ENCODE measurements around the gene UNC13C. TPM values are rescaled to one million over a fixed set of nuclear protein-coding genes. Genes with fewer than 3 reads are reported as not detected.

The UNC13C gene
- total and polyA plus RNA-seq, 2 donors (not counting 3 experiments of a cell fraction or from before 2014, with no cell fraction given), result not detected

DNA sequence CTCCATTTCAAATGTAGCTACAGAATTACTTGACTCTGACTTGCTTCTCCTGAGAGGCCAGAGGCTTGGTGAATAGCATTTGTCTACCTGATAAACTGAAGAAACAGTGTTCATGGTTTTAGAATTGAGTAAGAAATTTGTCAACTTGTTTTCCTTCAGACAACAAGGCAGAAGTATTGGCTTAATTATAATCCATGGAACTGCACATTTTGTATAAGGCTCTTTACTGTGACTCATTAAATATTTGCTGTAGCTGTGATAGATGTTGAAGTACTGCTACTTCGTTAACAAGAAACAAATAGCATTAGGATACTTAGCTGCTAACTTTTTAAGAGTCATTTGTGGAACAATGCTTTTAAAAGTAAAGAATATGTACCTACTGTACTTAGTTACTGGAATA, 4.6 kb downstream of the UNC13C start:
- no peak overlapping the region for H3K9ac ChIP-seq (replicated peaks; ENCODE audit: extremely low read depth, insufficient read depth, low read length)
- H3K27me3 ChIP-seq (ENCODE audit: control insufficient read depth in 2 of 2, insufficient read depth in 2 of 2, low read length in 2 of 2), result peaks cover 0 to 8% of the 10 kb centered on the region in 2 experiments
- no peaks in the 10 kb centered on the region for H4K20me1 ChIP-seq (replicated peaks; ENCODE audit: control insufficient read depth, extremely low read depth, insufficient read depth, low read length)
- DNase-seq (ENCODE audit: low read depth, low spot score) (no peak), FAIRE-seq (no peak)
- dilution Hi-C loops (cut with MboI; ENCODE audit: extremely low pct_ligation_motif_present, low sequenced_read_pairs) (no loop called here), intact Hi-C loops (cut with micrococcal nuclease) (no loop called here)
- H3K4me1 ChIP-seq (ENCODE audit: control insufficient read depth, extremely low read depth, insufficient read depth, low read length), result no peaks in the 10 kb centered on the region
- no peak overlapping the region for H3K4me3 ChIP-seq (replicated peaks in 1 of 3; ENCODE audit: insufficient read depth in 1 of 3, low read depth in 1 of 3, low read length in 3 of 3)
- H3K4me2 ChIP-seq (ENCODE audit: insufficient read depth, low read length), result no peak overlapping the region
- no peaks in the 10 kb centered on the region for H3K36me3 ChIP-seq (ENCODE audit: control insufficient read depth in 2 of 2, extremely low read depth in 1 of 2, insufficient read depth in 2 of 2, low read length in 2 of 2)
- H3K79me2 ChIP-seq (ENCODE audit: control insufficient read depth, insufficient read depth, low read length), result no peaks in the 10 kb centered on the region
- no TSS peak for BruUV-seq (replicated peaks)
- no peaks in the 10 kb centered on the region for H3K9me3 ChIP-seq (replicated peaks; ENCODE audit: control insufficient read depth, insufficient read depth, low read length)
- H3K27ac ChIP-seq (ENCODE audit: insufficient read depth, low read depth, low read length), result no peak overlapping the region
- H2AFZ ChIP-seq (ENCODE audit: low read depth, low read length), result no peak overlapping the region
- no peaks in the 10 kb centered on the region for H3K9me1 ChIP-seq (replicated peaks; ENCODE audit: control insufficient read depth, extremely low read depth, insufficient read depth, low read length)
- ChIA-PET CTCF (no interaction called here), POLR2A (no interaction called here)
- no peak for TF ChIP-seq FOS (IDR thresholded peaks at IDR 0.05; ENCODE audit: borderline replicate concordance, insufficient read depth, low read length)
- no peak for TF ChIP-seq POLR2AphosphoS5 (IDR thresholded peaks at IDR 0.05; ENCODE audit: insufficient read depth, low read depth, low read length)
- TF ChIP-seq JUN (IDR thresholded peaks at IDR 0.05; ENCODE audit: borderline replicate concordance, insufficient read depth, insufficient read length, low read depth), result no peak

DNA sequence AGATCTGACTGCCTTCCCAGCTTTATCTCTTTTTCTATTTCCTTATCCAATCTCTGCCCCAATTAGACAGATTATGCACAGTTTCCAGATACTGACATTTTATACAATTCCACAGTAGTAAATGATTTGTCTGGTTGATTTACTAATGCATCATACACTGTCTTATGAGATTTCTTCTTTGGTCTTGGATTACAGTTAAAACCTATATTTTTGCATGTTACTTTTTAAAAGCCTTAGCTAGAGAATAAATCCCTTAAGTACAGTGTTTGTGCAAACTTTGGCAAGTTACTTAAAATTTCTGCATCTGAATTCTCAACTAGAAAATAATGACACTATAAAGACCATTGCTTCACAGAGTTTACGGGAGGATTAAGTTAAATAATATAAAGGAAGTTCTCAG, 6.0 kb downstream of the UNC13C start:
- dilution Hi-C loops (cut with MboI; ENCODE audit: extremely low pct_ligation_motif_present, low sequenced_read_pairs) (no loop called here), intact Hi-C loops (cut with micrococcal nuclease) (no loop called here)
- BruUV-seq (replicated peaks), result no TSS peak
- H3K27me3 ChIP-seq (ENCODE audit: control insufficient read depth in 2 of 2, insufficient read depth in 2 of 2, low read length in 2 of 2), result peaks cover 0 to 2% of the 10 kb centered on the region in 2 experiments
- DNase-seq (ENCODE audit: low read depth, low spot score) (no peak), FAIRE-seq (no peak)
- H3K4me2 ChIP-seq (ENCODE audit: insufficient read depth, low read length), result no peak overlapping the region
- no peaks in the 10 kb centered on the region for H3K79me2 ChIP-seq (ENCODE audit: control insufficient read depth, insufficient read depth, low read length)
- no peak overlapping the region for H3K9ac ChIP-seq (replicated peaks; ENCODE audit: extremely low read depth, insufficient read depth, low read length)
- no peaks in the 10 kb centered on the region for H3K36me3 ChIP-seq (ENCODE audit: control insufficient read depth in 2 of 2, extremely low read depth in 1 of 2, insufficient read depth in 2 of 2, low read length in 2 of 2)
- TF ChIP-seq EZH2 (IDR thresholded peaks at IDR 0.05; ENCODE audit: borderline replicate concordance, low read depth, low read length, severe bottlenecking), result no peak
- TF ChIP-seq POLR2AphosphoS5 (IDR thresholded peaks at IDR 0.05; ENCODE audit: insufficient read depth, low read depth, low read length), result no peak
- no peak for TF ChIP-seq JUN (IDR thresholded peaks at IDR 0.05; ENCODE audit: borderline replicate concordance, insufficient read depth, insufficient read length, low read depth)
- no peak for TF ChIP-seq FOS (IDR thresholded peaks at IDR 0.05; ENCODE audit: borderline replicate concordance, insufficient read depth, low read length)
- TF ChIP-seq, protein P1, sequence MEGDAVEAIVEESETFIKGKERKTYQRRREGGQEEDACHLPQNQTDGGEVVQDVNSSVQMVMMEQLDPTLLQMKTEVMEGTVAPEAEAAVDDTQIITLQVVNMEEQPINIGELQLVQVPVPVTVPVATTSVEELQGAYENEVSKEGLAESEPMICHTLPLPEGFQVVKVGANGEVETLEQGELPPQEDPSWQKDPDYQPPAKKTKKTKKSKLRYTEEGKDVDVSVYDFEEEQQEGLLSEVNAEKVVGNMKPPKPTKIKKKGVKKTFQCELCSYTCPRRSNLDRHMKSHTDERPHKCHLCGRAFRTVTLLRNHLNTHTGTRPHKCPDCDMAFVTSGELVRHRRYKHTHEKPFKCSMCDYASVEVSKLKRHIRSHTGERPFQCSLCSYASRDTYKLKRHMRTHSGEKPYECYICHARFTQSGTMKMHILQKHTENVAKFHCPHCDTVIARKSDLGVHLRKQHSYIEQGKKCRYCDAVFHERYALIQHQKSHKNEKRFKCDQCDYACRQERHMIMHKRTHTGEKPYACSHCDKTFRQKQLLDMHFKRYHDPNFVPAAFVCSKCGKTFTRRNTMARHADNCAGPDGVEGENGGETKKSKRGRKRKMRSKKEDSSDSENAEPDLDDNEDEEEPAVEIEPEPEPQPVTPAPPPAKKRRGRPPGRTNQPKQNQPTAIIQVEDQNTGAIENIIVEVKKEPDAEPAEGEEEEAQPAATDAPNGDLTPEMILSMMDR (IDR thresholded peaks at IDR 0.05; ENCODE audit: extremely low read depth in 1 of 2, insufficient read depth in 1 of 2, low read depth in 1 of 2, low read length in 2 of 2), result no peak
- no peak for TF ChIP-seq GATA2 (IDR thresholded peaks at IDR 0.05; ENCODE audit: insufficient read depth, insufficient read length, low read depth, low read length)
- TF ChIP-seq MYC (IDR thresholded peaks at IDR 0.05; ENCODE audit: low read depth, low read length), result no peak
- TF ChIP-seq POLR2A (IDR thresholded peaks at IDR 0.05; ENCODE audit: low read depth, low read length), result no peak
- TF ChIP-seq, protein P2, sequence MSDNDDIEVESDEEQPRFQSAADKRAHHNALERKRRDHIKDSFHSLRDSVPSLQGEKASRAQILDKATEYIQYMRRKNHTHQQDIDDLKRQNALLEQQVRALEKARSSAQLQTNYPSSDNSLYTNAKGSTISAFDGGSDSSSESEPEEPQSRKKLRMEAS (IDR thresholded peaks at IDR 0.05; ENCODE audit: insufficient read depth, insufficient read length), result no peak
- H3K9me1 ChIP-seq (replicated peaks; ENCODE audit: control insufficient read depth, extremely low read depth, insufficient read depth, low read length), result no peaks in the 10 kb centered on the region
- no peaks in the 10 kb centered on the region for H4K20me1 ChIP-seq (replicated peaks; ENCODE audit: control insufficient read depth, extremely low read depth, insufficient read depth, low read length)
- no peaks in the 10 kb centered on the region for H3K9me3 ChIP-seq (replicated peaks; ENCODE audit: control insufficient read depth, insufficient read depth, low read length)
- H3K27ac ChIP-seq (ENCODE audit: insufficient read depth, low read depth, low read length), result no peak overlapping the region
- H2AFZ ChIP-seq (ENCODE audit: low read depth, low read length), result no peak overlapping the region
- H3K4me1 ChIP-seq (ENCODE audit: control insufficient read depth, extremely low read depth, insufficient read depth, low read length), result no peaks in the 10 kb centered on the region
- H3K4me3 ChIP-seq (replicated peaks in 1 of 3; ENCODE audit: insufficient read depth in 1 of 3, low read depth in 1 of 3, low read length in 3 of 3), result no peak overlapping the region
- ChIA-PET POLR2A (no interaction called here), CTCF (no interaction called here)

Data from endothelial cell of umbilical vein (primary cell).